Activated naive CD4-positive, alpha-beta T cell treated with anti-CD3 and anti-CD28 coated beads for 36 hours (primary cell): ENCODE measurements around the gene SNX21. TPM values are rescaled to one million over a fixed set of nuclear protein-coding genes. Genes with fewer than 3 reads are reported as not detected.

ENCODE experiments used
- CTCF ChIA-PET: fragments of 350-600 bp; sonication (Branson Sonifier 250); formaldehyde crosslinking; loops from one replicate; lab custom pipeline; 2021; ENCODE audit warnings: antibody characterized with exemption; lab: Charles Lee
- DNase-seq: peaks from one replicate; pipeline ENCODE4 v3.0.0-alpha.2; 2020
- H3K27ac Mint-ChIP-seq: one replicate; pipeline ENCODE4 v1.8.0; 2021; ENCODE audit warnings: mild to moderate bottlenecking, mixed read lengths
- H3K27me3 Mint-ChIP-seq: one replicate; pipeline ENCODE4 v1.8.0; 2021; ENCODE audit warnings: low read depth, mixed read lengths
- H3K36me3 Mint-ChIP-seq: one replicate; pipeline ENCODE4 v1.8.0; 2021; ENCODE audit warnings: low read depth, mixed read lengths
- H3K4me1 Mint-ChIP-seq: one replicate; pipeline ENCODE4 v1.8.0; 2021; ENCODE audit warnings: low read depth, mixed read lengths
- H3K4me3 Mint-ChIP-seq: one replicate; pipeline ENCODE4 v1.8.0; 2021; ENCODE audit warnings: mild to moderate bottlenecking, moderate library complexity, mixed read lengths
- H3K9me3 Mint-ChIP-seq: one replicate; pipeline ENCODE4 v1.8.0; 2021; ENCODE audit warnings: mixed read lengths
- intact Hi-C: fragments of 100-400 bp; cut with micrococcal nuclease; formaldehyde crosslinking; loops from one replicate; pipeline ENCODE4 v1.15.1; 2023
- total RNA-seq, 2 experiments: library from RNA; stranded (reverse); gene quantifications; one replicate each; pipeline ENCODE4 v1.2.3, GENCODE V29; 2021

The SNX21 gene
- total RNA-seq, 2 experiments from 2014 or later, result 0.72 to 1.2 TPM

- no peaks in the 10 kb centered on the region for H3K27me3 Mint-ChIP-seq
- peak within 1 kb of the TSS; percentile 82 for H3K27ac Mint-ChIP-seq
- peak; percentile 98 for DNase-seq
- H3K4me1 Mint-ChIP-seq, result peaks cover 17% of the 10 kb centered on the region
- no peaks in the 10 kb centered on the region for H3K9me3 Mint-ChIP-seq
- CTCF ChIA-PET, result interaction anchor here (1.3 to 1.4 kb wide), 2 partner anchors 10 to 13 kb away, joined by 4 to 5 read pairs; no protein-coding TSS in a partner anchor
- H3K4me3 Mint-ChIP-seq, result peak within 1 kb of the TSS; percentile 94
- intact Hi-C loops, result loop anchor here (1.0 kb wide), 5 partner anchors 45 to 160 kb away; partner anchors contain the start of genes ACOT8, ZNF335, ZSWIM1 and ZSWIM3
- peaks cover 55% of the 10 kb centered on the region for H3K36me3 Mint-ChIP-seq
Measured at GRCh38 chr20:45812157-45813005, 21.2 kb upstream of the SNX21 start, which contains the start of gene UBE2C. Gene UBE2C (plus strand): TSS chr20:45812644. CDS start chr20:45812696, 52 bp downstream.

GRCh38 chr20:45813006-45813340 is 20.6 kb upstream of the SNX21 start:
- peak overlapping the region; percentile 94 for H3K4me3 Mint-ChIP-seq
- DNase-seq, result no peak
- no peaks in the 10 kb centered on the region for H3K27me3 Mint-ChIP-seq
- H3K4me1 Mint-ChIP-seq, result peaks cover 17% of the 10 kb centered on the region
- CTCF ChIA-PET, result interaction anchor here (1.3 to 2.3 kb wide), 3 partner anchors 9 to 13 kb away, joined by 4 to 11 read pairs (median 5); no protein-coding TSS in a partner anchor
- peak overlapping the region; percentile 80 for H3K27ac Mint-ChIP-seq
- H3K9me3 Mint-ChIP-seq, result no peaks in the 10 kb centered on the region
- intact Hi-C loops, result no loop called here
- H3K36me3 Mint-ChIP-seq, result peaks cover 53% of the 10 kb centered on the region

- intact Hi-C loops, result no loop called here
Measured at GRCh38 chr20:45813489-45813888, 20.1 kb upstream of the SNX21 start.

GRCh38 chr20:45814314-45814713 is 19.3 kb upstream of the SNX21 start:
- CTCF ChIA-PET, result interaction anchor here (1.4 to 2.3 kb wide), 2 partner anchors 8 to 10 kb away, joined by 4 to 11 read pairs; no protein-coding TSS in a partner anchor

More at GRCh38 chr20:45813489-45813888, 20.1 kb upstream of the SNX21 start:
- Mint-ChIP-seq H3K4me3 (peak overlapping the region; percentile 94), H3K27me3 (no peaks in the 10 kb centered on the region), H3K9me3 (no peaks in the 10 kb centered on the region), H3K27ac (no peak overlapping the region), H3K36me3 (peaks cover 51% of the 10 kb centered on the region), H3K4me1 (peaks cover 17% of the 10 kb centered on the region)
- CTCF ChIA-PET, result interaction anchor here (1.3 to 2.3 kb wide), 3 partner anchors 9 to 14 kb away, joined by 4 to 11 read pairs (median 5); no protein-coding TSS in a partner anchor
- no peak for DNase-seq

GRCh38 chr20:45816951-45817350 is 16.6 kb upstream of the SNX21 start:
- Mint-ChIP-seq H3K36me3 (peaks cover 35% of the 10 kb centered on the region), H3K4me3 (no peak overlapping the region), H3K9me3 (no peaks in the 10 kb centered on the region), H3K4me1 (peaks cover 16% of the 10 kb centered on the region), H3K27ac (no peak overlapping the region), H3K27me3 (peaks cover 8% of the 10 kb centered on the region)
- intact Hi-C loops, result no loop called here
- DNase-seq, result no peak
- CTCF ChIA-PET, result interaction anchor here (0.6 to 1.6 kb wide), 2 partner anchors 18 to 81 kb away, joined by 3 read pairs; no protein-coding TSS in a partner anchor

More at GRCh38 chr20:45814314-45814713, 19.3 kb upstream of the SNX21 start:
- Mint-ChIP-seq H3K27ac (no peak overlapping the region), H3K36me3 (peaks cover 50% of the 10 kb centered on the region), H3K9me3 (no peaks in the 10 kb centered on the region), H3K4me1 (peaks cover 17% of the 10 kb centered on the region), H3K27me3 (no peaks in the 10 kb centered on the region), H3K4me3 (no peak overlapping the region)
- intact Hi-C loops, result no loop called here
- DNase-seq, result no peak

- no peak overlapping the region for H3K27ac Mint-ChIP-seq
- H3K36me3 Mint-ChIP-seq, result peaks cover 32% of the 10 kb centered on the region
- DNase-seq, result no peak
- intact Hi-C loops, result no loop called here
- peaks cover 14% of the 10 kb centered on the region for H3K27me3 Mint-ChIP-seq
- peaks cover 12% of the 10 kb centered on the region for H3K4me1 Mint-ChIP-seq
- H3K9me3 Mint-ChIP-seq, result no peaks in the 10 kb centered on the region
- no peak overlapping the region for H3K4me3 Mint-ChIP-seq
- CTCF ChIA-PET, result interaction anchor here (0.6 to 1.6 kb wide), 2 partner anchors 19 to 82 kb away, joined by 3 read pairs; no protein-coding TSS in a partner anchor
Measured at GRCh38 chr20:45817376-45818194, 16.0 kb upstream of the SNX21 start.

GRCh38 chr20:45818239-45818638 is 15.4 kb upstream of the SNX21 start:
- CTCF ChIA-PET, result no interaction called here
- H3K4me3 Mint-ChIP-seq, result no peak overlapping the region
- peaks cover 12% of the 10 kb centered on the region for H3K4me1 Mint-ChIP-seq
- no peaks in the 10 kb centered on the region for H3K9me3 Mint-ChIP-seq
- H3K27me3 Mint-ChIP-seq, result peaks cover 21% of the 10 kb centered on the region
- peaks cover 26% of the 10 kb centered on the region for H3K36me3 Mint-ChIP-seq
- H3K27ac Mint-ChIP-seq, result no peak overlapping the region
- DNase-seq, result no peak
- intact Hi-C loops, result no loop called here

GRCh38 chr20:45819466-45819865 is 14.1 kb upstream of the SNX21 start:
- Mint-ChIP-seq H3K36me3 (peaks cover 19% of the 10 kb centered on the region), H3K4me3 (no peak overlapping the region), H3K4me1 (peaks cover 17% of the 10 kb centered on the region), H3K27me3 (peaks cover 33% of the 10 kb centered on the region), H3K27ac (no peak overlapping the region), H3K9me3 (no peaks in the 10 kb centered on the region)
- intact Hi-C loops, result no loop called here
- CTCF ChIA-PET, result interaction anchor here (0.6 to 1.5 kb wide), 2 partner anchors 21 to 723 kb away, joined by 4 to 5 read pairs; no protein-coding TSS in a partner anchor
- no peak for DNase-seq

- Mint-ChIP-seq H3K27me3 (peaks cover 35% of the 10 kb centered on the region), H3K9me3 (no peaks in the 10 kb centered on the region), H3K27ac (no peak overlapping the region), H3K4me3 (no peak overlapping the region), H3K4me1 (peaks cover 13% of the 10 kb centered on the region), H3K36me3 (peaks cover 4% of the 10 kb centered on the region)
- no peak for DNase-seq
- CTCF ChIA-PET, result interaction anchor here (0.7 to 1.2 kb wide), 3 partner anchors 9 to 191 kb away, joined by 4 read pairs; no protein-coding TSS in a partner anchor
- intact Hi-C loops, result no loop called here
Measured at GRCh38 chr20:45821947-45822346, 11.7 kb upstream of the SNX21 start.

- intact Hi-C loops, result no loop called here
- Mint-ChIP-seq H3K4me1 (peaks cover 13% of the 10 kb centered on the region), H3K27me3 (peaks cover 35% of the 10 kb centered on the region), H3K4me3 (no peak overlapping the region), H3K9me3 (no peaks in the 10 kb centered on the region), H3K27ac (no peak overlapping the region), H3K36me3 (peaks cover 1% of the 10 kb centered on the region)
- CTCF ChIA-PET, result interaction anchor here (0.8 to 1.2 kb wide), 3 partner anchors 9 to 98 kb away, joined by 4 read pairs; no protein-coding TSS in a partner anchor
- DNase-seq, result no peak
Measured at GRCh38 chr20:45822857-45823256, 10.7 kb upstream of the SNX21 start.

GRCh38 chr20:45823949-45824835 is 9.4 kb upstream of the SNX21 start:
- Mint-ChIP-seq H3K27ac (no peak overlapping the region), H3K4me3 (peak overlapping the region; percentile 67), H3K4me1 (peaks cover 13% of the 10 kb centered on the region), H3K27me3 (peaks cover 35% of the 10 kb centered on the region), H3K9me3 (no peaks in the 10 kb centered on the region), H3K36me3 (no peaks in the 10 kb centered on the region)
- peak; percentile 69 for DNase-seq
- CTCF ChIA-PET, result interaction anchor here (0.6 to 3.1 kb wide), 15 partner anchors 9 to 351 kb away, joined by 3 to 22 read pairs (median 5); partner anchors contain the start of genes DNTTIP1, SNX21, WFDC3 and ZSWIM1
- intact Hi-C loops, result loop anchor here (2.0 kb wide), 2 partner anchors 67 to 139 kb away; partner anchors contain the start of genes CTSA and NEURL2
